WTC11 (cell line): ENCODE results near the gene MYOM3.

Source experiments
- ARID4B ChIP-seq: sonication (generic); formaldehyde crosslinking; IDR thresholded peaks from 2 replicates; pipeline ENCODE4 v1.8.0; 2023; ENCODE audit warnings: missing genetic modification reagents, mild to moderate bottlenecking, borderline replicate concordance
- CTCF ChIP-seq: fragments of 200-600 bp; IDR thresholded peaks from 2 replicates; pipeline ENCODE4 v1.8.0; 2022; ENCODE audit warnings: antibody characterized with exemption
- ESRRA ChIP-seq: sonication (generic); formaldehyde crosslinking; IDR thresholded peaks from 2 replicates; pipeline ENCODE4 v1.8.1; 2022; ENCODE audit warnings: mild to moderate bottlenecking, missing genetic modification reagents, borderline replicate concordance
- MAX ChIP-seq: sonication (generic); formaldehyde crosslinking; IDR thresholded peaks from 2 replicates; pipeline ENCODE4 v1.8.0; 2022; ENCODE audit warnings: mild to moderate bottlenecking, missing genetic modification reagents
- NFATC4 ChIP-seq: fragments of 250-450 bp; sonication (Bioruptor Pico); IDR thresholded peaks from 2 replicates; pipeline ENCODE4 v1.9.0; 2021; ENCODE audit warnings: mild to moderate bottlenecking
- NFYB ChIP-seq: sonication (generic); formaldehyde crosslinking; conservative IDR thresholded peaks from 2 replicates; pipeline ENCODE4 v1.8.0; 2022; ENCODE audit warnings: low read depth, missing genetic modification reagents
- PRDM15 ChIP-seq: sonication (generic); formaldehyde crosslinking; IDR thresholded peaks from 2 replicates; pipeline ENCODE4 v1.8.0; 2022; ENCODE audit warnings: missing genetic modification reagents
- SP1 ChIP-seq: sonication (generic); formaldehyde crosslinking; conservative IDR thresholded peaks from 2 replicates; pipeline ENCODE4 v1.8.1; 2022; ENCODE audit warnings: missing genetic modification reagents
- TCF7 ChIP-seq: sonication (generic); formaldehyde crosslinking; IDR thresholded peaks from 2 replicates; pipeline ENCODE4 v1.8.0; 2022; ENCODE audit warnings: mild to moderate bottlenecking, low read depth, missing genetic modification reagents, moderate library complexity
- TEAD4 ChIP-seq: sonication (generic); formaldehyde crosslinking; IDR thresholded peaks from 2 replicates; pipeline ENCODE4 v1.8.0; 2022; ENCODE audit warnings: mild to moderate bottlenecking, missing genetic modification reagents
- USF1 ChIP-seq: sonication (generic); formaldehyde crosslinking; IDR thresholded peaks from 2 replicates; pipeline ENCODE4 v1.8.0; 2022; ENCODE audit warnings: mild to moderate bottlenecking, missing genetic modification reagents
- USF2 ChIP-seq: sonication (generic); formaldehyde crosslinking; IDR thresholded peaks from 2 replicates; pipeline ENCODE4 v1.8.1; 2023; ENCODE audit warnings: mild to moderate bottlenecking, missing genetic modification reagents, moderate library complexity
- ZBTB43 ChIP-seq: sonication (generic); formaldehyde crosslinking; IDR thresholded peaks from 2 replicates; pipeline ENCODE4 v1.8.1; 2023; ENCODE audit warnings: mild to moderate bottlenecking, missing genetic modification reagents
- ZNF425 ChIP-seq: fragments of 250-450 bp; sonication (Bioruptor Pico); conservative IDR thresholded peaks from 2 replicates; pipeline ENCODE4 v1.9.0; 2021; ENCODE audit warnings: mild to moderate bottlenecking

- TF ChIP-seq SP1: no peak
- no peak for TF ChIP-seq MAX
- TF ChIP-seq CTCF: no peak
- TF ChIP-seq NFYB: no peak
- no peak for TF ChIP-seq NFATC4 (CRISPR knock-in tag)
- no peak for TF ChIP-seq ARID4B
- no peak for TF ChIP-seq ZNF425 (CRISPR knock-in tag)
- TF ChIP-seq PRDM15 (CRISPR knock-in tag): no peak
- no peak for TF ChIP-seq TEAD4
- no peak for TF ChIP-seq USF1
- TF ChIP-seq USF2 (CRISPR knock-in tag): no peak
- TF ChIP-seq ESRRA (CRISPR knock-in tag): no peak
- no peak for TF ChIP-seq TCF7 (CRISPR knock-in tag)
- no peak for TF ChIP-seq ZBTB43 (CRISPR knock-in tag)
Measured at GRCh38 chr1:24104854-24105253, 7.1 kb downstream of the MYOM3 start.
